Esophagus muscularis mucosa (tissue), 3 donors: ENCODE measurements around the gene TRIM8.

ENCODE experiments used
- POLR2A ChIP-seq: fragments of 450-650 bp; IDR thresholded peaks from one replicate; pipeline ENCODE4 v1.6.1; 2017; ENCODE audit warnings: antibody characterized with exemption, moderate library complexity, mild to moderate bottlenecking, low read depth
- POLR2AphosphoS5 ChIP-seq, 2 donors: sonication (generic); formaldehyde crosslinking; IDR thresholded peaks; one replicate each; pipeline ENCODE4 v1.6.1; 2017; ENCODE audit warnings: antibody characterized with exemption in 2 of 2
- TF ChIP-seq, protein P1 (sequence below), 3 experiments: fragments of 200-600 bp in 2 of 3; fragments of 450-650 bp in 1 of 3; sonication (generic) in 2 of 3; IDR thresholded peaks; one replicate each; pipeline ENCODE4 v1.5.1; 2017 to 2019; ENCODE audit warnings: antibody characterized with exemption in 3 of 3, mild to moderate bottlenecking in 2 of 3, moderate library complexity in 1 of 3

GRCh38 chr10:102603946-102604345, 40.3 kb upstream of the TRIM8 start:
- TF ChIP-seq, protein P1, sequence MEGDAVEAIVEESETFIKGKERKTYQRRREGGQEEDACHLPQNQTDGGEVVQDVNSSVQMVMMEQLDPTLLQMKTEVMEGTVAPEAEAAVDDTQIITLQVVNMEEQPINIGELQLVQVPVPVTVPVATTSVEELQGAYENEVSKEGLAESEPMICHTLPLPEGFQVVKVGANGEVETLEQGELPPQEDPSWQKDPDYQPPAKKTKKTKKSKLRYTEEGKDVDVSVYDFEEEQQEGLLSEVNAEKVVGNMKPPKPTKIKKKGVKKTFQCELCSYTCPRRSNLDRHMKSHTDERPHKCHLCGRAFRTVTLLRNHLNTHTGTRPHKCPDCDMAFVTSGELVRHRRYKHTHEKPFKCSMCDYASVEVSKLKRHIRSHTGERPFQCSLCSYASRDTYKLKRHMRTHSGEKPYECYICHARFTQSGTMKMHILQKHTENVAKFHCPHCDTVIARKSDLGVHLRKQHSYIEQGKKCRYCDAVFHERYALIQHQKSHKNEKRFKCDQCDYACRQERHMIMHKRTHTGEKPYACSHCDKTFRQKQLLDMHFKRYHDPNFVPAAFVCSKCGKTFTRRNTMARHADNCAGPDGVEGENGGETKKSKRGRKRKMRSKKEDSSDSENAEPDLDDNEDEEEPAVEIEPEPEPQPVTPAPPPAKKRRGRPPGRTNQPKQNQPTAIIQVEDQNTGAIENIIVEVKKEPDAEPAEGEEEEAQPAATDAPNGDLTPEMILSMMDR (IDR thresholded peaks at IDR 0.05): no peak
- TF ChIP-seq POLR2A (no peak), POLR2AphosphoS5 (IDR thresholded peaks at IDR 0.05) (no peak)
